HEK293 (cell line): ENCODE data around the gene LIG3.
"Not testable (repeated sequence)": the region's sequence is repeated elsewhere in the genome, so short reads cannot be mapped to it uniquely, and the experiment has no call there.

Source experiments
- CTCF ChIA-PET: fragments of 350-600 bp; formaldehyde crosslinking; extraction: SDS; loops from one replicate; lab custom pipeline; 2021; ENCODE audit warnings: antibody characterized with exemption; lab: Yijun Ruan, JAX
- POLR2A ChIA-PET: fragments of 300-600 bp; formaldehyde crosslinking; extraction: SDS; loops from one replicate; lab custom pipeline; 2020; ENCODE audit warnings: antibody characterized with exemption, inconsistent platforms; lab: Yijun Ruan, JAX
- H3K27ac ChIP-seq: fragments of 200-500 bp; sonication (Bioruptor generic); 2 replicates; pipeline ENCODE4 v1.5.1; 2014; ENCODE audit warnings: low read depth, low read length, control low read depth, inconsistent platforms; ENCODE audit errors: extremely low read depth
- H3K36me3 ChIP-seq, 2 experiments: fragments of 200-500 bp in 1 of 2; sonication (Bioruptor generic) in 1 of 2; 1 replicate in 1 of 2; 2 replicates in 1 of 2; pipeline ENCODE4 v1.5.1; 2014 to 2017; ENCODE audit warnings: inconsistent platforms in 2 of 2, low read length in 2 of 2; ENCODE audit not compliant: control insufficient read depth in 2 of 2, insufficient read depth in 1 of 2
- H3K4me1 ChIP-seq: fragments of 200-500 bp; sonication (Bioruptor generic); 2 replicates; pipeline ENCODE4 v1.5.1; 2014; ENCODE audit warnings: mild to moderate bottlenecking, low read length, inconsistent platforms; ENCODE audit not compliant: control insufficient read depth, insufficient read depth
- H3K4me3 ChIP-seq: 2 replicates; pipeline ENCODE4 v1.5.1; 2011; ENCODE audit warnings: low read depth, mild to moderate bottlenecking, control low read depth, low read length, moderate library complexity
- H3K9me3 ChIP-seq: fragments of 200-500 bp; sonication (Bioruptor generic); 2 replicates; pipeline ENCODE4 v1.5.1; 2014; ENCODE audit warnings: low read depth, low read length, inconsistent platforms; ENCODE audit not compliant: control insufficient read depth, insufficient read depth
- KLF10 ChIP-seq: fragments of 450-650 bp; IDR thresholded peaks from 2 replicates; pipeline ENCODE4 v1.5.1; 2018; ENCODE audit warnings: missing biosample characterization, mild to moderate bottlenecking, missing genetic modification characterization
- ZBTB7A ChIP-seq: fragments of 450-650 bp; formaldehyde crosslinking; IDR thresholded peaks from 2 replicates; pipeline ENCODE4 v1.5.1; 2016; ENCODE audit warnings: low read depth, missing biosample characterization, missing genetic modification characterization
- ZIC2 ChIP-seq: fragments of 450-650 bp; formaldehyde crosslinking; IDR thresholded peaks from 2 replicates; pipeline ENCODE4 v1.5.1; 2016; ENCODE audit warnings: missing biosample characterization, missing genetic modification characterization
- ZNF155 ChIP-seq: fragments of 450-650 bp; formaldehyde crosslinking; IDR thresholded peaks from 2 replicates; pipeline ENCODE4 v1.5.1; 2016; ENCODE audit warnings: missing biosample characterization, missing genetic modification characterization
- ZNF214 ChIP-seq: fragments of 450-650 bp; formaldehyde crosslinking; IDR thresholded peaks from 2 replicates; pipeline ENCODE4 v1.5.1; 2017; ENCODE audit warnings: missing biosample characterization, mild to moderate bottlenecking, missing genetic modification characterization, borderline replicate concordance
- ZNF221 ChIP-seq: fragments of 450-650 bp; formaldehyde crosslinking; IDR thresholded peaks from 2 replicates; pipeline ENCODE4 v1.5.1; 2017; ENCODE audit warnings: missing biosample characterization, missing genetic modification characterization, borderline replicate concordance
- ZNF302 ChIP-seq: fragments of 450-650 bp; formaldehyde crosslinking; IDR thresholded peaks from 2 replicates; pipeline ENCODE4 v1.5.1; 2016; ENCODE audit warnings: missing biosample characterization, missing genetic modification characterization, low read depth
- ZNF433 ChIP-seq: fragments of 450-650 bp; formaldehyde crosslinking; IDR thresholded peaks from 2 replicates; pipeline ENCODE4 v1.5.1; 2016; ENCODE audit warnings: missing biosample characterization, missing genetic modification characterization, low read depth
- ZNF548 ChIP-seq: fragments of 450-650 bp; formaldehyde crosslinking; IDR thresholded peaks from 2 replicates; pipeline ENCODE4 v1.5.1; 2016; ENCODE audit warnings: missing biosample characterization, missing genetic modification characterization
- ZNF621 ChIP-seq: fragments of 450-650 bp; formaldehyde crosslinking; IDR thresholded peaks from 2 replicates; pipeline ENCODE4 v1.5.1; 2017; ENCODE audit warnings: missing biosample characterization, missing genetic modification characterization
- TF ChIP-seq, protein P1 (sequence below): fragments of 450-650 bp; formaldehyde crosslinking; IDR thresholded peaks from 2 replicates; pipeline ENCODE4 v1.5.1; 2017; ENCODE audit warnings: missing biosample characterization, mild to moderate bottlenecking, missing genetic modification characterization, moderate library complexity
- TF ChIP-seq, protein P2 (sequence below): fragments of 450-650 bp; formaldehyde crosslinking; IDR thresholded peaks from 2 replicates; pipeline ENCODE4 v1.5.1; 2016; ENCODE audit warnings: missing biosample characterization, missing genetic modification characterization, low read depth
- TF ChIP-seq, protein P3 (sequence below): fragments of 450-650 bp; formaldehyde crosslinking; IDR thresholded peaks from 2 replicates; pipeline ENCODE4 v1.5.1; 2016; ENCODE audit warnings: missing biosample characterization, missing genetic modification characterization
- TF ChIP-seq, protein P4 (sequence below): fragments of 450-650 bp; formaldehyde crosslinking; IDR thresholded peaks from 2 replicates; pipeline ENCODE4 v1.5.1; 2016; ENCODE audit warnings: missing biosample characterization, missing genetic modification characterization, borderline replicate concordance
- TF ChIP-seq, protein P5 (sequence below): fragments of 450-650 bp; formaldehyde crosslinking; IDR thresholded peaks from 2 replicates; pipeline ENCODE4 v1.5.1; 2016; ENCODE audit warnings: missing biosample characterization, missing genetic modification characterization
- TF ChIP-seq, protein P6 (sequence below): fragments of 450-650 bp; formaldehyde crosslinking; IDR thresholded peaks from 2 replicates; pipeline ENCODE4 v1.5.1; 2016; ENCODE audit warnings: missing biosample characterization, missing genetic modification characterization
- TF ChIP-seq, protein P7 (sequence below): fragments of 450-650 bp; formaldehyde crosslinking; IDR thresholded peaks from 2 replicates; pipeline ENCODE4 v1.5.1; 2016; ENCODE audit warnings: missing biosample characterization, missing genetic modification characterization

The LIG3 gene

DNA sequence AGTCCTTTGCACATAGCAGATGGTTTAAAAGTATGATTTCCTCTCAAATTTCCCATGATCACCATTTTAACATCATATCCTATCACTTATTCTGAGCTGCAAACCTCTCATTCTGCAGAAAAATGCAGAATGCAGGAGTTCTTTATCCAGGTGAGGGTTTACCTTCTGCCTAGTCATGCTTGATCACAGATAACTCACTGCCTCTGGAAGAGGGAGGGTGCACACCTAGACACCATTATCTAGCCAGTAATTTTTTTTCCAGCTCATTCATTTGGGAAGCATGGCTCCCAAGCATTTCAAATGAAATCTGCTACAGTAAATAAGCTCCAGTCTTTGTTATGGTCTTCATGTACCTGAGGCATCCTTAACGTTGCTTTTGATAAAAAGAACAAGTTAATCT lies 45.2 kb downstream of the LIG3 start (continued):
- TF ChIP-seq, protein P1, sequence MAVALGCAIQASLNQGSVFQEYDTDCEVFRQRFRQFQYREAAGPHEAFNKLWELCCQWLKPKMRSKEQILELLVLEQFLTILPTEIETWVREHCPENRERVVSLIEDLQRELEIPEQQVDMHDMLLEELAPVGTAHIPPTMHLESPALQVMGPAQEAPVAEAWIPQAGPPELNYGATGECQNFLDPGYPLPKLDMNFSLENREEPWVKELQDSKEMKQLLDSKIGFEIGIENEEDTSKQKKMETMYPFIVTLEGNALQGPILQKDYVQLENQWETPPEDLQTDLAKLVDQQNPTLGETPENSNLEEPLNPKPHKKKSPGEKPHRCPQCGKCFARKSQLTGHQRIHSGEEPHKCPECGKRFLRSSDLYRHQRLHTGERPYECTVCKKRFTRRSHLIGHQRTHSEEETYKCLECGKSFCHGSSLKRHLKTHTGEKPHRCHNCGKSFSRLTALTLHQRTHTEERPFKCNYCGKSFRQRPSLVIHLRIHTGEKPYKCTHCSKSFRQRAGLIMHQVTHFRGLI (tag by site-specific recombination): no peak
- TF ChIP-seq ZNF621 (tag by site-specific recombination): no peak
- TF ChIP-seq, protein P2, sequence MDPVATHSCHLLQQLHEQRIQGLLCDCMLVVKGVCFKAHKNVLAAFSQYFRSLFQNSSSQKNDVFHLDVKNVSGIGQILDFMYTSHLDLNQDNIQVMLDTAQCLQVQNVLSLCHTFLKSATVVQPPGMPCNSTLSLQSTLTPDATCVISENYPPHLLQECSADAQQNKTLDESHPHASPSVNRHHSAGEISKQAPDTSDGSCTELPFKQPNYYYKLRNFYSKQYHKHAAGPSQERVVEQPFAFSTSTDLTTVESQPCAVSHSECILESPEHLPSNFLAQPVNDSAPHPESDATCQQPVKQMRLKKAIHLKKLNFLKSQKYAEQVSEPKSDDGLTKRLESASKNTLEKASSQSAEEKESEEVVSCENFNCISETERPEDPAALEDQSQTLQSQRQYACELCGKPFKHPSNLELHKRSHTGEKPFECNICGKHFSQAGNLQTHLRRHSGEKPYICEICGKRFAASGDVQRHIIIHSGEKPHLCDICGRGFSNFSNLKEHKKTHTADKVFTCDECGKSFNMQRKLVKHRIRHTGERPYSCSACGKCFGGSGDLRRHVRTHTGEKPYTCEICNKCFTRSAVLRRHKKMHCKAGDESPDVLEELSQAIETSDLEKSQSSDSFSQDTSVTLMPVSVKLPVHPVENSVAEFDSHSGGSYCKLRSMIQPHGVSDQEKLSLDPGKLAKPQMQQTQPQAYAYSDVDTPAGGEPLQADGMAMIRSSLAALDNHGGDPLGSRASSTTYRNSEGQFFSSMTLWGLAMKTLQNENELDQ (tag by site-specific recombination): no peak
- no peak for TF ChIP-seq ZIC2
- no peak for TF ChIP-seq ZNF548 (tag by site-specific recombination)
- TF ChIP-seq, protein P3, sequence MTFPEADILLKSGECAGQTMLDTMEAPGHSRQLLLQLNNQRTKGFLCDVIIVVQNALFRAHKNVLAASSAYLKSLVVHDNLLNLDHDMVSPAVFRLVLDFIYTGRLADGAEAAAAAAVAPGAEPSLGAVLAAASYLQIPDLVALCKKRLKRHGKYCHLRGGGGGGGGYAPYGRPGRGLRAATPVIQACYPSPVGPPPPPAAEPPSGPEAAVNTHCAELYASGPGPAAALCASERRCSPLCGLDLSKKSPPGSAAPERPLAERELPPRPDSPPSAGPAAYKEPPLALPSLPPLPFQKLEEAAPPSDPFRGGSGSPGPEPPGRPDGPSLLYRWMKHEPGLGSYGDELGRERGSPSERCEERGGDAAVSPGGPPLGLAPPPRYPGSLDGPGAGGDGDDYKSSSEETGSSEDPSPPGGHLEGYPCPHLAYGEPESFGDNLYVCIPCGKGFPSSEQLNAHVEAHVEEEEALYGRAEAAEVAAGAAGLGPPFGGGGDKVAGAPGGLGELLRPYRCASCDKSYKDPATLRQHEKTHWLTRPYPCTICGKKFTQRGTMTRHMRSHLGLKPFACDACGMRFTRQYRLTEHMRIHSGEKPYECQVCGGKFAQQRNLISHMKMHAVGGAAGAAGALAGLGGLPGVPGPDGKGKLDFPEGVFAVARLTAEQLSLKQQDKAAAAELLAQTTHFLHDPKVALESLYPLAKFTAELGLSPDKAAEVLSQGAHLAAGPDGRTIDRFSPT (tag by site-specific recombination): no peak
- TF ChIP-seq, protein P4, sequence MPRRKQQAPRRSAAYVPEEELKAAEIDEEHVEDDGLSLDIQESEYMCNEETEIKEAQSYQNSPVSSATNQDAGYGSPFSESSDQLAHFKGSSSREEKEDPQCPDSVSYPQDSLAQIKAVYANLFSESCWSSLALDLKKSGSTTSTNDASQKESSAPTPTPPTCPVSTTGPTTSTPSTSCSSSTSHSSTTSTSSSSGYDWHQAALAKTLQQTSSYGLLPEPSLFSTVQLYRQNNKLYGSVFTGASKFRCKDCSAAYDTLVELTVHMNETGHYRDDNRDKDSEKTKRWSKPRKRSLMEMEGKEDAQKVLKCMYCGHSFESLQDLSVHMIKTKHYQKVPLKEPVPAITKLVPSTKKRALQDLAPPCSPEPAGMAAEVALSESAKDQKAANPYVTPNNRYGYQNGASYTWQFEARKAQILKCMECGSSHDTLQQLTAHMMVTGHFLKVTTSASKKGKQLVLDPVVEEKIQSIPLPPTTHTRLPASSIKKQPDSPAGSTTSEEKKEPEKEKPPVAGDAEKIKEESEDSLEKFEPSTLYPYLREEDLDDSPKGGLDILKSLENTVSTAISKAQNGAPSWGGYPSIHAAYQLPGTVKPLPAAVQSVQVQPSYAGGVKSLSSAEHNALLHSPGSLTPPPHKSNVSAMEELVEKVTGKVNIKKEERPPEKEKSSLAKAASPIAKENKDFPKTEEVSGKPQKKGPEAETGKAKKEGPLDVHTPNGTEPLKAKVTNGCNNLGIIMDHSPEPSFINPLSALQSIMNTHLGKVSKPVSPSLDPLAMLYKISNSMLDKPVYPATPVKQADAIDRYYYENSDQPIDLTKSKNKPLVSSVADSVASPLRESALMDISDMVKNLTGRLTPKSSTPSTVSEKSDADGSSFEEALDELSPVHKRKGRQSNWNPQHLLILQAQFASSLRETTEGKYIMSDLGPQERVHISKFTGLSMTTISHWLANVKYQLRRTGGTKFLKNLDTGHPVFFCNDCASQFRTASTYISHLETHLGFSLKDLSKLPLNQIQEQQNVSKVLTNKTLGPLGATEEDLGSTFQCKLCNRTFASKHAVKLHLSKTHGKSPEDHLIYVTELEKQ (tag by site-specific recombination): no peak
- no peak for TF ChIP-seq ZNF221 (tag by site-specific recombination)
- TF ChIP-seq ZBTB7A: no peak
- TF ChIP-seq ZNF155 (tag by site-specific recombination): no peak
- no peak for TF ChIP-seq ZNF433 (tag by site-specific recombination)
- no peak for TF ChIP-seq ZNF302

DNA sequence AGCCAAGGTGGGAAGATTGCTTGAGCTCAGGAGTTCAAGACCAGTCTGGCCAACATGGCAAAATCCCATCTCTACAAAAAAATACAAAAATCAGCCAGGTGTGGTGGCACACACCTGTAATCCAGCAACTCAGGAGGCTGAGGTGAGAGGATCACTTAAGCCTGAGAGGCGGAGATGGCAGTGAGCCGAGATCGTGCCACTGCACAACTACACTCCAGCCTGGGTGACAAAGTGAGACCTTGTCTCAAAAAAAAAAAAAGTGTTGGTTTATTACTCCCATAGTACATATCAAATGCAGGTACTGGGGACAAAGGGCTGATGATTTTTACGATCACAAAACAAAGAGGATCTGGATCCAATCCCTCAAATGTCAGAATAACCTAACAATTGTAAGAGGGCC lies 47.8 kb downstream of the LIG3 start:
- H3K4me1 ChIP-seq, H3K4me3 ChIP-seq, H3K9me3 ChIP-seq, H3K27ac ChIP-seq, POLR2A ChIA-PET: not testable (repeated sequence)
- peaks cover 0 to 14% of the 10 kb centered on the region in 2 experiments; a peak in 2 of 3 replicates for H3K36me3 ChIP-seq
- CTCF ChIA-PET: interaction anchor here (0.7 to 0.8 kb wide), 2 partner anchors 32 to 59 kb away, joined by 4 read pairs; no protein-coding TSS in a partner anchor

DNA sequence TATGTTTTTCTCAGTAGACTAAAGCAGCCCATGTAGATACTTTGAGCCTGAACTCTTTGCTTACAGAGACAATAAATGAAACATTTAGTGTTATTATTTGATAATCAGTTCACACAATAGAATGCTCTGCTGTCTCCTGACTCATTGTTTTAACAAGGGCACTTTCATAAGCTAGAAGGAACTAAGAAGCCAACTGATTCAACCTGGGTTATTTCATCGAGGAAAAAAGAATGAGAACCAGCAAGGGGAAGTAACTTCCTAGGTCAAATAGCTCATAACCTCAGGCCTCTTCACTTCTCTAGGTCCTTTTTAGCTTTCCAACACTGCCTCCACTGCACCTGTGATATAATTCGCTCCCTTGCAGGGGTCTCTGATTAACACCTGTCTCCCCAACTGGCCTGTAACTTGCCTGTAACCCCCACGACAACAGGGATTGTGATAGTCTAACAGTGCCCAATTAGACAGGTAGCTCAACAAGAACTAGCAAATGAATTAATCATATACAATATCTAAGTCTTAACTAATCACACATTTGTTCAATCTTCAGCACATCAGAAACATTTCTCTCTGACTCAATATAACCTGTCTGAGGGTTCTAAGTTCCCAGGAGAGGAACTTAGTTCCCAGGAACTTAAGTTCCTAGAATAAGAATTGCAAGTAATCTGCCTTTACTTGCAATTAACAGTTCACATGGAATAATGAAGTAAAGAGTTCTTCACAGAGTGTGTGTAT lies 48.4 kb downstream of the LIG3 start:
- H3K27ac ChIP-seq: no peak overlapping the region
- peaks cover 0 to 14% of the 10 kb centered on the region in 2 experiments; a peak in 2 of 3 replicates for H3K36me3 ChIP-seq
- ChIA-PET CTCF (interaction anchor here (0.7 to 0.8 kb wide), 3 partner anchors 20 to 59 kb away, joined by 3 to 4 read pairs (median 4); no protein-coding TSS in a partner anchor), POLR2A (no interaction called here)
- no peak overlapping the region for H3K4me3 ChIP-seq
- H3K4me1 ChIP-seq: no peaks in the 10 kb centered on the region
- H3K9me3 ChIP-seq: no peaks in the 10 kb centered on the region
- TF ChIP-seq, protein P5, sequence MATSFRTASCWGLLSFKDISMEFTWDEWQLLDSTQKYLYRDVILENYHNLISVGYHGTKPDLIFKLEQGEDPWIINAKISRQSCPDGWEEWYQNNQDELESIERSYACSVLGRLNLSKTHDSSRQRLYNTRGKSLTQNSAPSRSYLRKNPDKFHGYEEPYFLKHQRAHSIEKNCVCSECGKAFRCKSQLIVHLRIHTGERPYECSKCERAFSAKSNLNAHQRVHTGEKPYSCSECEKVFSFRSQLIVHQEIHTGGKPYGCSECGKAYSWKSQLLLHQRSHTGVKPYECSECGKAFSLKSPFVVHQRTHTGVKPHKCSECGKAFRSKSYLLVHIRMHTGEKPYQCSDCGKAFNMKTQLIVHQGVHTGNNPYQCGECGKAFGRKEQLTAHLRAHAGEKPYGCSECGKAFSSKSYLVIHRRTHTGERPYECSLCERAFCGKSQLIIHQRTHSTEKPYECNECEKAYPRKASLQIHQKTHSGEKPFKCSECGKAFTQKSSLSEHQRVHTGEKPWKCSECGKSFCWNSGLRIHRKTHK (tag by site-specific recombination): no peak
- TF ChIP-seq, protein P6, sequence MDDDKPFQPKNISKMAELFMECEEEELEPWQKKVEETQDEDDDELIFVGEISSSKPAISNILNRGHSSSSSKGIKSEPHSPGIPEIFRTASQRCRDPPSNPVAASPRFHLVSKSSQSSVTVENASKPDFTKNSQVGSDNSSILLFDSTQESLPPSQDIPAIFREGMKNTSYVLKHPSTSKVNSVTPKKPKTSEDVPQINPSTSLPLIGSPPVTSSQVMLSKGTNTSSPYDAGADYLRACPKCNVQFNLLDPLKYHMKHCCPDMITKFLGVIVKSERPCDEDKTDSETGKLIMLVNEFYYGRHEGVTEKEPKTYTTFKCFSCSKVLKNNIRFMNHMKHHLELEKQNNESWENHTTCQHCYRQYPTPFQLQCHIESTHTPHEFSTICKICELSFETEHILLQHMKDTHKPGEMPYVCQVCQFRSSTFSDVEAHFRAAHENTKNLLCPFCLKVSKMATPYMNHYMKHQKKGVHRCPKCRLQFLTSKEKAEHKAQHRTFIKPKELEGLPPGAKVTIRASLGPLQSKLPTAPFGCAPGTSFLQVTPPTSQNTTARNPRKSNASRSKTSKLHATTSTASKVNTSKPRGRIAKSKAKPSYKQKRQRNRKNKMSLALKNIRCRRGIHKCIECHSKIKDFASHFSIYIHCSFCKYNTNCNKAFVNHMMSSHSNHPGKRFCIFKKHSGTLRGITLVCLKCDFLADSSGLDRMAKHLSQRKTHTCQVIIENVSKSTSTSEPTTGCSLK (tag by site-specific recombination): no peak
- no peak for TF ChIP-seq ZNF214 (tag by site-specific recombination)
- TF ChIP-seq KLF10 (tag by site-specific recombination): no peak
- TF ChIP-seq, protein P7, sequence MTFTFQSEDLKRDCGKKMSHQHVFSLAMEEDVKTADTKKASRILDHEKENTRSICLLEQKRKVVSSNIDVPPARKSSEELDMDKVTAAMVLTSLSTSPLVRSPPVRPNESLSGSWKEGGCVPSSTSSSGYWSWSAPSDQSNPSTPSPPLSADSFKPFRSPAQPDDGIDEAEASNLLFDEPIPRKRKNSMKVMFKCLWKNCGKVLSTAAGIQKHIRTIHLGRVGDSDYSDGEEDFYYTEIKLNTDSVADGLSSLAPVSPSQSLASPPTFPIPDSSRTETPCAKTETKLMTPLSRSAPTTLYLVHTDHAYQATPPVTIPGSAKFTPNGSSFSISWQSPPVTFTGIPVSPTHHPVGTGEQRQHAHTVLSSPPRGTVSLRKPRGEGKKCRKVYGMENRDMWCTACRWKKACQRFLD (tag by site-specific recombination): no peak
